Occipital lobe (tissue), 2 donors: Measurements from ENCODE around the gene LHPP. TPM values are rescaled to one million over a fixed set of nuclear protein-coding genes. Genes with fewer than 3 reads are reported as not detected.

ENCODE experiments used
- DNase-seq: peaks from one replicate; lab custom pipeline; 2025; lab: John Stamatoyannopoulos, UW
- total RNA-seq: library from RNA; depleted of rRNA; stranded (reverse); fragments of >200 nt; gene quantifications from one replicate; pipeline ENCODE4 v1.2.3, GENCODE V29; 2014

Gene LHPP
- total RNA-seq, 1 donor from 2014 or later = 9.7 TPM

DNA sequence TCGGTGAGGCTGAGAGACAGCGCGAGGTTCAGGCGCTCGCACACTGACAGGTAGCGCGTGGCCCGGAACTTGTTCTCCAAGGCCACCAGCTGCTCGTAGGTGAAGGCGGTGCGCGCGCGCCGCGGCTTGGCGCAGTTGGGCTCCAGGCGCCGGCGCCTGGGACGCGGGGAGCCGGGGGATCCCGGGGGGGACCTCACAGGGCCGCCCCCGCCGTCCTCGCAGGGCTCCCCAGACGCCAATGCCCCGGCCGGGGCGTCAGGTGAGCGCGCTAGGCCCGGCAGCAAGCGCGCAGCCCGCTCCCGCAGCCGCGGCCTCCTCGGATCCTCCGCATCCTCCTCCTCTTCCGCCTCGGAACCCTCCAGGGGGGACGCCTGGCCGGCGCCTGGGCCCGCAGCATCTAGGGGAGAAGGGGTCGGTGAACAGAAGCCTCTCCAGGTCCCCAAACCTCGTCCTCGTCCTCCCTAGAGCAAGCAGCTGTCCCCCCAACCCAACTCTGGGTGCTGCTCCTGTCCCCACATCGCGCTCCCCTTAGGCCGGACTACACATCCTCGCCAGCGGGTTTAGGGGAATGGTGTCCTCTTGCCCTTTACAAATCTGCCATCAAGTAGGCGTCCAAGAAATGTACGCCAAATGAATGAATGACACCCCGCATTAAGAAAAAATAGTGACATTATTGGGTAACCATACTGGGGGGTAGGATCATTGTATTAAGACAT, 13.7 kb upstream of the LHPP start:
- no peak for DNase-seq

DNA sequence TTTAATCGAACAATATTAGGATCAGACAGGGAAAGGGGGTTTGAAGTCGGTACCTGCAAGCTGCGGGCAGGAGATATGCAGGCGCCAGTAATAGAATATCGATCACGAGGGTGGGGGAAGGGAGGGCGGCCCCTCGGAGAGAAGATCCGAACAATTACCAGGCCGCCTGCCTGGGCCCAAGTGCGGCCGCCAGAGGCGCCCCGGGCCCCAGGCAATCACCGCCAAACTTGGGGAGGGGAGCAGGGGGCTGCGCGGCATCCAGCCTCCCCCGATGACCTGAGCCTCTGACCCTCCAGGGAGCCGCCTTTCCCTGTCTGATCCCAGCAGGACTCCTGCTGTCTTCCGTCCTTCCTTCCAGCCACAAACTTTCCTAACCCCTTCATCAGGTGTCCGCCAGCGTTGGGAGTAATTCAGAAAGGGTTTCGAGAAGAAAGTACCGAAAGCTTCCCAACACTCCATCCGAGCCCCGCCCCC, 12.9 kb upstream of the LHPP start:
- DNase-seq = no peak

DNA sequence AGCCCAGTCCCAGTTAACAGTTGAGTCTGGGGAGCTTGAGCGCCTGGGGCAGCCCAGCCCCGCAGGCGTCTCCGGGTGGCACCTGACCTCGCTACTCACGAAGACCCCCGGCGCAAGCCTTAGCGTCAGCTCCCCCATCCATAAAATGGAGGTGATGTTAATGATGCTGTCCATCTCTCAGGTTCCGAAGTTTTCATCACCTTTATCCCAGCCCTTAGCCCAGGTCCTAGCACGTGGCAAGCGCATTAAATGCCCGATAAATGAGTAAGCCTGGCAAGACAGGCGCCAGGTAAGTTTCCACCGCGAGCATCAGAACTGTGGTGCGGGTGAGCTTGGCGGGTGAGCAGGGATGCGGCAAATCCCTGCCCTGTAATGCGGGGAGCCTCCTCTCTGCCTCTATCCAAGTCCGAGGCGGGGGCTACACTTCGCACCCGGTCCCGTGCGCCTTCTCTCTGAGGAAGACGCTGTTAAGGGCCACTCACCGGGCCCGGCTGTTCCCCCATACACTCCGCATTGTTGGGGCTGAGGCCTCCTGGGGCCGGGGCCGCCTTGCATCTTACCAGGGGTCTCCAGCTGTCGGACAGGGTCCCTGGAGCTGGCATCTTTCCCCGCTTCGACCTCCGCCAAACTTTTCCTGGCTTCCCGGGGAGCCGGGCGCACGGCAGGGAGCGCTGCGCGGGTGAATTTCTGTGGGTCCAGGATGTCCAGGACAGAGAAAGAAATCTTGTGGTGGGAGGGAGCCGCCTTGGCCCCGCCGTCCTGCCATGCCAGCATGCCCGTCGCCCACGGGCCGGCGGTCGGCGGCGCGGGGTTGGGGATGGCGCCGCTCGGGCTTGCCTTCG, 12.2 kb upstream of the LHPP start:
- no peak for DNase-seq

DNA sequence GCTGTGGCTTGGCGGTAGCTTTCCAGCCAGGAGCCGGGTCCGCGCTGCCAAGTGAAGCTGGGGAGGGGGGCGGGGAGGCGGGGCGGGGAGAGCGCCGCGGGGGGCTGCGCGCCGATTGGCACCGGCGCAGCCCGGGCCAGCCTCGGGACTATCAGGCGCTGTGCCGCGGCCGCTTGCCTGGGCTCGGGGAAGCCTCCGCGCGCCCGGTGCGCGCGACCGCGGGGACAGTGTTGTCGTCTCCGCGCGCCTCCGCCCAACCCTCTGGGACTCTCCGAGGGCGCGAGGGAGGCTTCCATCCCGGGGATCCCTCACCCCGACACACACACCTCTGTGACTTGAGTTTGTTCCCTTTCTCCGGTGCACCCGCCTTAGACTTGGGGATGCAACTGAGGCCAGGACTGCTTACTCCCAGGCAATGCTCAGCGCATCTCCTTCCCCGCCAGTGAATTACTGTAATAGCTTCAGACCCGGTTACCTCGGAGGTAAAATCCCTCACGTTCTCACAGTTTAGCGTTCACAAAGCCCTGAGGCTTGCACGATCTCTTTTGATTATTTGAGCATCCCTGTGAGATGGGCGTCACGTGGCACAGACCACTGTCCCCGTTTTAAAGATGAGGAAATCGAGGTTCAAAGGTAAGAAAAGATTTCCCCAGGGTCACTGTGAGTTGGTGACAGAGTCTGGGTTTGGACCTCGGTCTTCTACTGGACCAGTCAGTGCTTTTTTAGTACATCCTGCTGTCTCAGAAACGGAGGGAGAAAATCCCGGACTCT, 11.4 kb upstream of the LHPP start, which contains the start of gene NKX1-2:
NKX1-2 (minus strand) TSS at position 24 of the 771 bp plus-strand sequence. CDS start 92 bp downstream, outside the sequence.
- no peak for DNase-seq

DNA sequence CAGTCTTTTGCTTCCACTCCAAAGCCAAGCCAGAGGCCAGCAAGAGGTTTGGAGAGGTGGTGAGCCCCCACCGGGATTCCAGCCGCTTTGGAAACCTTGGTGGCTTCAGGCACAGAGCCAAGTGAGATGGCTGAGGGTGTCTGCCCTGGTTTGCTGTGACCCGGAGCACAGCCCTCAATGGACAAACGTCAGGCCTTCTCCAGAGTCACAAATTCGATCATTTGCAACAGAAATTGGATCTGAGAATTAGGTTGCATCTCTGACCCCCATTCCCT, 10.9 kb upstream of the LHPP start:
- no peak for DNase-seq

DNA sequence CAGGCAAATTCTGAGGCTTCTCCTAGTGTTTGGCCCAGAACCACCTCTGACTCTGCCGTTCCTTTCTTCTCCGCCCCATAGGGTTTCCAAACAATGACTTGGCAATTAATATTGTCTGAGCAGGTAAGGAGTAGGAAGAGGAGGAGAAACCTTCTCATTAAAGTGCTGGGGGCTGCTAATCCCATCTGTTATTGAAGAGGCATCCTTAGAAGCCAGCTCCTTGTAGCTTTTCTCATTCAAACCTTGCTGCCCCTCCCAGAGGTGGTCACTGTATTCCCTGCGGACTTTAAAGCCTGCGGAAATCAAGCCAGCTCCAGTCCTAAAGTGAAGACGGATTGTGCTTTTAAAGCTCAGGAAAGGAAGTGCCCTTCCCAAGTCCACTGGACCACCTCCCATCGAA, 10.3 kb upstream of the LHPP start:
- DNase-seq = no peak

DNA sequence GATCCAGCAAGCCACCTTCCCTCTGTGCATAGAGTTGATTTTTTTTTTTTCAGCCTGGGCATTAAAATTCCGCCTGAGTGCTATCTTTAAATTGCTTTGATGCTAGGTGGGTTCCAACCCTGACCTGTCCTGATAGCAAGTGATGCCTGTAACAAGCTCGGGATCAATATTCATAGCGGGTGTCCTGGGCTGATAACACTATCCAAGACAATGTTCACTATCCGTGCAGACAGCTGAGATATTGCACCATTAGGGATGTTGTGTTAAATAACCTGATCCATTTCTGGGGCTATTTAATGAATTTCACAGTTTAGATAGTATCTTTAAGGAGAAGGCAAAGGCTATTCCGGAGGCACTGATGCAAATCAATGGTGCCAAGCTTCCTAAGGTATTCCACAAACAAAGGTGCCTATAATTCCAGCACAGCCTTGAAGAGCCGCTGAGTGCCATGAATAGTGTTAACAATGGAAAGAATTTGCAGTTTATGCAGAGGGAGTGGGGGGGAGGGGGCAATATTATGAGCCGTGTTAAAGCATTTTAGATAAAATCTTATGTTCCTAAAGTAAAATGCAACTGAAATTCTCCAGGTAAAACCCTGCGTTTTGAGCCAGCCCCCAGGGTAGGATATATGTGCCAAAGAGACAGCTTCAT, 7.5 kb upstream of the LHPP start:
- DNase-seq = no peak

DNA sequence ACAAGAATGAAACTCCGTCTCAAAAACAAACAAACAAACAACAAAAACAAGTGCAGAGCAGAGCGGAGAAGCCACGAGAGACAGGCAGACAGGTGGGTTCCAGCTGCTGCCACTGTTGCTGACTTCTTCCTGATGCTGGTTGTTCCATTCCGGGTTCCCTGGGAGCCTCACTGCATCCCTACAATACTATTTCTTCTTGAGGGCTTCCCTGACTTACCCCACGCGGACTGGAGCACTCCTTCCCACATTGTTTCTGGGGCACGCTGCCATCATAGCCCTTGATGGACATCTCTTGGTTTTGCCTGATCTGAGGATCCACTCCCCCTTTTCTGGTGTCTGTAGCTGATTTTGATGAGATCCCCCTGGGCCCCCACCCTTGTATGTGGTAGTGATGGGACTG, 6.2 kb upstream of the LHPP start:
- no peak for DNase-seq

DNA sequence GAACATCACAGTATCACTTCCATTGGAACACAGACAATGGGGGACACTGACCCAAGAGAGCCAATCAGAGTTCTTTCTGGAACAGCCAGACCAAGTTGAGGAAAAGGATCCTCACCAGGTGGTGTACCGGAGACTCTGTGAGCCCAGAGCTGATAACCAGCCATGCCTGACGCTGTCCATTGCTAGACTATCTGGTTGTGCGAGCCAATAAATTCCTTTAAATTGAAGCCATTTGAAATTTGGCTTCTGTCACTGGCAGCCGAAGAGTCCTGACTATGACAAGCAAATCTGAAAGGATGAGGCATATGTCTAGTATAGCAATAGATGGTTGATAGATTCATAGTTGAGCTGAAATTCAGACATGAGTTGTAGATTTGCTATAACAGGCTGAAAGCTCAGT, 3.1 kb upstream of the LHPP start:
- no peak for DNase-seq

DNA sequence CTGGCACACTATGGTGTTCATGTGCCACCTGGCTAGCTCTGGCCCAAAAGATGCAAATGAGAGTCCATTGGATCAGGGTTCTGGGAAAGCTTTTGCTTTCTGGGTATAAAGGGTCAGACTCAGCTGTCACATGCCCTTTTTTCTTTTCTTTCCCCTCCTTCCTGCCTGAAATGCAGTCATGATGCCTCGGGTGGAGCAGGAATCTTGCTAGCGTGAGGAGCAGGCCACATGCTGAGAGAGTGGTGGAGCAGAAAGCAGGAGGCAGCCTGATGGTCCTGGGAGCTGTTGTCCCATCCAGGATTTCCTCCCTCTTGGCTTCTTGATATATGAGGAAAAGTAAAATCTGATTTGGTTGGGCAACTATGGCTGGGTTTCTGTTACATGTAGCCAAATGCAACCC, 2.7 kb upstream of the LHPP start:
- DNase-seq = no peak

DNA sequence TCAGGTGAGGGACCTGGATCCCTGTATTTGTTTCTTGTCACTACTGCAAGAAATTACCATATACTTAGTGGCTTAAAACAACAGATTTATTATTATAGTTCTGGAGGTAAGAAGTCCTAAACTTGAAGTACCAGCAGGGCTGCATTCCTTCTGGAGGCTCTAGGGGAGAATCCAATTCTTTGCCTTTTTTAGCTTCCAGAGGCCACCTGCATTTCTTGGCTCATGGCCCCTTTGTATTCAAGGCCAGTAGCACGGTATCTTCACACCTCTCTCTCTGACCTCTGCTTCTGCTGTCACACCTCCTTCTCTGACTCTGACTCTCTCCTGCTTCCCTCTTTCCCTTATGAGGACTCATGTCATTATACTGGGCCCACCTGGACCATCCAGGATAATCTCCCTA, 2.2 kb upstream of the LHPP start:
- no peak for DNase-seq

DNA sequence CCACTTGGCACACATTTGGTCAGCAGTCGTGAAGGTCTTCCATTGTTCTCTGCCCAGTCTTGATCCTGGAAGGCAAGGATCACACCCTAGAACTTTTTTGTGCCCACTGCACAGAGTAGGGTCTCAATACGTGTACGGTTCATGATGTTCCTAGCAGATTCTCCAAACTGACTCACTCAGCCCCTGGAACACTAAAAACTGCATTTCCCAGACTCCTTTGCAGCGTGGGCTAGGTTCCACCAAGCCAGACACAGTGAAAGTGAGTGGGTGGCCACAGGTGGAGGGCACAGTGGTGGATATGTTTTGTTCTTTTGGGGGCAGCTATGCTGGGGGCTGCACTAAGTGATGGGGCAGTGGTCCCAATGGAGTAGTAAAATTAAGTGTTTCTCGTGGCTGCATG, 1.5 kb upstream of the LHPP start:
- DNase-seq = no peak

DNA sequence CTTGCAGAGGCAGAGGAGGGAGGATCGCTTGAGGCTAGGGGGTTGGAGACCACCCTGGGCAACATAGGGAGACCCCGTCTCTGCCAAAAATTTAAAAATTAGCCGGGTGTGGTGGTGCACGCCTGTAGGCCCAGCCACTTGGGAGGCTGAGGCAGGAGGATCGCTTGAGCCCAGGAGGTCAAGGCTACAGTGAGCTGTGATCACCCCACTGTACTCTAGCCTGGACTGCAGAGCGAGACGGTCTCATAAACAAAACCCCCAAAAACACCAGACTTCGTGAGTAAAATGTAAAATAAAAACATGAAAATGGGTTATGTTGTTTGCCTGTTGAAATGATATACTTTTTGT, 699 bp downstream of the LHPP start:
- no peak for DNase-seq

DNA sequence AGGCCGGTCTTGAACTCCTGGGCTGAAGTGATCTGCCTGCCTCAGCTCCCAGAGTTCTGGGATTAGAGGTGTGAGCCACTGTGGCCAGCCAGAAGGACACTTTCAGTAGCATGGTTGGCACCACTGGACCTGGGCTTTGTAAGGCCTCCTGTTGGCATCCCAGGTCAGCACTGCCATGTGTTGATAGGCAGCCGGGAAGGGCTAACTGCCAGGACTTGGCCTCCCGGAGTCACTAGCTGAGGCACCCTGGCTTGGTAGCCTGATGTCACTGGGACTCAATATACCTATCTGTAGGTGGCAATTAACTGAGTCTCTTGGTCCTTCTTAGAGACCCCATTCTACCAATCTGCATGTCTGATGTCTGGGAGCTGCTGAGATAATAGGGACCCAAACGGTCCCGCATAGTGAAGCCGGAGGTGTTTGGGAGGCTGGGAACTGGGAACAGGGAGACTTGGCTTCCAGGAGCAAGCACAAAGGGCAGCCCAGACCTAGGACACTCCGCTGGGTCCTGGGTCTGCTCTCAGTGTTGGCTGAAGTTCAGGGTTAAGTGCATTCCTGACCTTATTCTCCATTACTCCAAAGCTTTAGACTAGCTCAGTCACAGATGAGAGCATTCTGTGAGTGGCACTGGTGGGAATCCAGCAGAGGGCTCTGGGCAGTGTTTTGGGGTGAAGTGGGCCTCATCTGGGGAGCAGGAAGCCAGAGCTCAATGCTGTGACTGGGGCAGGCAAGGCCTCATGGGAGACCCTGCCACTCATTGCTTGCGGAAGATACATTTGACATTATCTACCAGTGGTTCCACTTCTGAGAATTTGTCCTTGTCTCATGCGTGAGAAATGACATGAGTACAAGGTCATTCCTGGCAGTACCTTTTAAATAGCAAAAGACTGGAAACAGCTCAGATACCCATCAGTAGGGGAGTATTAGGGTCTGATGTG, 2.7 kb downstream of the LHPP start:
- DNase-seq = no peak

DNA sequence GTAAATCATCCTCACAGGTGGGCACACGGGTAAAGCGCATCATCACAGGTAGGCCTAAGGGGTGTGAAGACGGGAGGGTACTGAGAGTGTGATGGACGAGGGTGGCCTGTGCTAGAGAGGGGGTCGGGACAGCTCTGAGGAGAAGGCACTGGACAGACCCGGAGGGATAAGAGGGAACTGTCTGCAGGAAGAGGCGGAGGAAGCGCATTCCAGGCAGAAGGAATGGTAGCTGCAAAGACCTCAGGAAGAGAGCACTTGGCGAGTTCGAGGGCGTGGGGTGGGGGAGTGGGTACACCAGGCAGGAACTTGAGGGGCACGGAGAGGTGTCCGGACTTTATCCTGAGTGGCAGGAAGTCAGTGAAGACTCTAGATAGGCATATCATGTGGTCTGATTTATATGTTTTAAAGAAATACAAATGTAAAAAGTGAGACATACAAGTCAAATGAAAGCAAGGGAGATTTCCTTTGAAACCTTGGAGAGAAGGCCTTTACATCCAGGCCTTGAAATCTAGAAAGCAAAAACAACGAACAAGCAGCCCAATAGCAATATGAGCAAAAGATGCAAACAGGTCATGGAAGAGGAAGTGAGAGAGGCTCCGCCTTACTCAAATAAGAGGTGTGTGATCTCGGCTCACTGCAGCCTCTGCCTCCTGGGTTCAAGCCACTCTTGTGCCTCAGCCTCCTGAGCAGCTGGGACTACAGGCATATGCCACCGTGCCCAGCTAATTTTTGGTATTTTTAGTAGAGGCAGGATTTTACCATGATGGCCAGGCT, 3.6 kb downstream of the LHPP start:
- no peak for DNase-seq

DNA sequence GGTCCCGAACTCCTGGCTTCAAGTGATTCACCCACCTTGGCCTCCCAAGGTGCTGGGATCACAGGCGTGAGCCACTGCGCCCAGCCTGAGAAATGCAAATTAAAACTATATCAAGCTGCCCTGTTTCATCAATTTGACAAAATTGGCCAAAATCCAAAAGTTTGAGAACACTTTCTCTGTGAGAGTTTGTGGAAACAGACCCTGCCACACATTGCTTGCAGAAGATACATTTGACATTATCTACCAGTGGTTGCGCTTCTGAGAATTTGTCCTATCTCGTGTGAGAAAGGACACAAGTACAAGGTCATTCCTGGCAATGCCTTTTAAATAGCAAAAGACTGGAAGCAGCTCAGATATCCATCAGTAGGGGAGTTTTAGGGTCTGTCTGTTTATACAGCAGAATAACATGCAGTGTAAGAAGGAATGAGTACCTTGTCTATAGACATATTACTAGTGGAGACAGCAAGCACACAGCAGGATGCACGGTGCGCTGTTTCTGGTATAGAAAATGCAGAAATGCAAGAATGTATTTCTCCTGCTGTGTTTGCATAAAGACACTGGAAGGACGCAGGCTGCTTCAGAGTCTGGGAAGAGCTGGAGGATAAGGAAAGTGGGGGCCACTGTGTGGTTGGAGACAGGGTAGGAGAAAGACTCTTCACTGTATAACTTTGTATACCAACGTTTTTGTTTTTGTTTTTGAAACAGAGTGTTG, 4.3 kb downstream of the LHPP start:
- no peak for DNase-seq

DNA sequence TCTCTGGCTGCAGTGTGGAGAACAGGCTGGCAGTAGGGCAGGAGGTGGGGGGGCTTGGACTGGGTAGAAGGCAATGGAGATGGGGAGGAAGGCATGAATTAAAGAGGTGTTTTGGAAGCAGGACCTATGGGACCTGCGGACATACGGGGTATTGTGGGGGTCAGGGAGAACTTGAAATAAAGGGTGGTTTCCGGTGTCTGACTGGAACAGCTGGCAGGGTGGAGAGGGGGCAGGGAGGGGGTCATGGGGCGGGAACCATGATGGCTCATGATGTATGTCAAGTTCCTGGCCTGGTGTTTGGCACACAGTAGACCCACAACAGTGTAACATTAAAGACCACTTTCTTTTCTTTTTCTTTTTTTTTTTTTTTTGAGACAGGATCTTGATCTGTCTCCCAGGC, 5.5 kb downstream of the LHPP start:
- no peak for DNase-seq

DNA sequence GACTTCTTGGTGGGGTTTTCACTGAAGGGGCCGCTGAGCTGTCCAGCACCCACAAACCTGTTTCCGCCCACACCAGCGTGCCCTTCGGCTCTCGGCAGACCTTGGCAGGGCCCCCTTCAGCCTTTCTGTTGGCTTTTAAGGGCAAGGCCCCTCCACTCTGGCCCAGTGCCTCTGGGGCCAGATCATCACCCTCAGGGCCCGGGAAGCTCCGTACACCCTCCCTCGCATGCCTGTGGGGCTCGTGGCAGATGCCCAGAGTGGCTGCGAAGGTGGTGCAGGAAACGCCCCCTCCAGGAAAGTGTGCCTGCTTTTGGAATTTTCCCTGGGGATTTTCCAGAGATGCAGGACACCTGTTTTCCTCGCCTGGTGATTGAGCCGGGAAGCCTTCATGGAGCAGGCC, 7.0 kb downstream of the LHPP start:
- peak; percentile 12 for DNase-seq

DNA sequence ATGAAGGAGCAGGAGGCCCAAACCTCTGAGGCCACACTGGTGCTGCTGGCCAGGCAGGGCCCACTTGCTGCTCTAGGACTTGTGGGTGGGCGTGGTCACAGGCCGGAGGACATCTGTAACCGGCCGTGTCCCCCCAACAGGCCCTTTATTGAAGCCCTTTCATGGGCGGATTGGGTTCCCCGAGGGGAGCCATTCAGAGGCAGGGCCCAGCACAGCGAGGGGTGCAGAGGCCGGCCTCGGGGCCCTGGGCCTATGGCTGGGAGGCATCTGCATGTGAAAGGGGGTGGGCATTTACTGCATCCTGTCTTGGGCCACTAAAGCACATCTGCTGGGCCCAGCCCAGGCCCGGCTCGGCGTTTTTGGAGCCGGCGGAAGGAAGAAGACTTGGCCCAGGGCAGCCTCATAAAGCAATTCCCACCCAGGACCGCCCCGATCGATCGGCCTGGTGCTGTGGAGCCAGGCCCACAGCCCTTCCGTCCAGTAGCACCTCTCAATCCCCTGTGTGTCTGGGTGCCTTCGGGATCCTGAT, 8.4 kb downstream of the LHPP start:
- DNase-seq = no peak
